Body of pancreas (tissue), 4 donors: ENCODE data around the gene PHC3.

Experiments used
- POLR2A ChIP-seq, 3 donors: fragments of 450-650 bp; IDR thresholded peaks; one replicate each; pipeline ENCODE4 v1.6.1; 2016; ENCODE audit warnings: antibody characterized with exemption in 3 of 3, mild to moderate bottlenecking in 2 of 3
- TF ChIP-seq, protein P1 (sequence below), 7 experiments: fragments of 450-650 bp in 4 of 7; fragments of 200-600 bp in 3 of 7; sonication (generic) in 3 of 7; IDR thresholded peaks; one replicate each; pipeline ENCODE4 v1.5.1; 2016 to 2019; ENCODE audit warnings: antibody characterized with exemption in 7 of 7

DNA sequence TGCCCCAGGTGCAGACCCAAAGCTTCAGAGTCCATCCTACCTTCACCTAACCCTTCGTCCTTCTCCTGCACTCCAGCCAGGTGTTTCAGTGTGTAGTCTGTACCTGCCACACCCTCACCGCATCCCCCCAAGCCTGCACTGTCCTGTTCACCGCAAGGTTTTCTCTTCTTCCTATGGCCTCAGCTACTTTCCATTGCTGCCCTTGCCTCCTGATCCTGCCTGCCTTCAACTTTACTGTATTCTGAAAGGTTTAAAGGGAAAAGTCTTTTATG, 134.5 kb downstream of the PHC3 start:
- TF ChIP-seq, protein P1, sequence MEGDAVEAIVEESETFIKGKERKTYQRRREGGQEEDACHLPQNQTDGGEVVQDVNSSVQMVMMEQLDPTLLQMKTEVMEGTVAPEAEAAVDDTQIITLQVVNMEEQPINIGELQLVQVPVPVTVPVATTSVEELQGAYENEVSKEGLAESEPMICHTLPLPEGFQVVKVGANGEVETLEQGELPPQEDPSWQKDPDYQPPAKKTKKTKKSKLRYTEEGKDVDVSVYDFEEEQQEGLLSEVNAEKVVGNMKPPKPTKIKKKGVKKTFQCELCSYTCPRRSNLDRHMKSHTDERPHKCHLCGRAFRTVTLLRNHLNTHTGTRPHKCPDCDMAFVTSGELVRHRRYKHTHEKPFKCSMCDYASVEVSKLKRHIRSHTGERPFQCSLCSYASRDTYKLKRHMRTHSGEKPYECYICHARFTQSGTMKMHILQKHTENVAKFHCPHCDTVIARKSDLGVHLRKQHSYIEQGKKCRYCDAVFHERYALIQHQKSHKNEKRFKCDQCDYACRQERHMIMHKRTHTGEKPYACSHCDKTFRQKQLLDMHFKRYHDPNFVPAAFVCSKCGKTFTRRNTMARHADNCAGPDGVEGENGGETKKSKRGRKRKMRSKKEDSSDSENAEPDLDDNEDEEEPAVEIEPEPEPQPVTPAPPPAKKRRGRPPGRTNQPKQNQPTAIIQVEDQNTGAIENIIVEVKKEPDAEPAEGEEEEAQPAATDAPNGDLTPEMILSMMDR (IDR thresholded peaks at IDR 0.05): no peak
- no peak for TF ChIP-seq POLR2A (IDR thresholded peaks at IDR 0.05)
